ENCODE measurements around the gene TPGS2.
"Not testable (repeated sequence)": the region's sequence is repeated elsewhere in the genome, so short reads cannot be mapped to it uniquely, and the experiment has no call there.

TPGS2 gene

GRCh38 chr18:36775396-36775795 is 53.4 kb downstream of the TPGS2 start:
- DNase-seq (ENCODE audit: low read depth in 2 of 2): no peak

DNA sequence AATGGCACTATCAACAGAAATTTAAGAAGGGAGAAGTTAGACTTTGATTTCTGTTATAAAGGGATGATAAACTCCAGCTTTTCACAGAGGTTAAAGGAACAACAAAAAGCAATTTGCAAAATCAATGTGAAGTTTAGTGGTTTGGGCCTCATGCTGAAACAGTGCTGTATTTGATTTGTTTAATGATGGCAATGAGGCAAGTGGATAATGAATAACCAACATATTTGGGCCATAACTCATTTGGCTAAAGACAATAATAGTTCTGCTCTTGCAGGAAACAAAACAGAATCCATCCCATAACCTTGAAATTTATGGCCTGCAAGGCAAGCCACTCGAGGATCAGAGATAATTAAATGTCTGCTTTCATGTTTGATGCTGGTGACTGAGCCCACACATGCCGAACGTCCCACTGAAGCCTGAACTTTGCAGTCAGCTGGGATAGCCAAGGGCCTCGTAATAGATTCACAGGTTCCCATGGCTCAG is 56.5 kb downstream of the TPGS2 start:
- DNase-seq (ENCODE audit: low read depth in 2 of 2): no peak

DNA sequence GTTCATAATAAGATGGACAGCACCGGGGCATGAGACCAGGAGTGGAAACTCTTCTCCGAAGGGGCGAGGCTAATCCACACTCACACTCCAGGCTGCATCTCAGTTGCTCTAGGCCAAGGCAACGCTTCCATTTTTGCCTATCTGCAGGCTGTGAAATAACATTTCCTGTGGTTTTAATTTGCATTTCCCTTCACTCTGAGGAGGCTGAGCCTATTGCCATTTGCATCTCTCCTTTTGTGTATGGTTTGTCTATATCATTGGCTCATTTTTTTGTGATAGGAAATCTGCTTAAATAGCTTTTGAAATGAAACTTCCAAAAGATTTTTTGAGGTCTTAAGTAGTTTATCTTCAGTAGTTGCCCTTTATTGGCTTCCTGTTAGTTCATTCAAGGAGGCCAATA is 57.6 kb downstream of the TPGS2 start:
- DNase-seq (ENCODE audit: low read depth in 2 of 2): no peak

DNA sequence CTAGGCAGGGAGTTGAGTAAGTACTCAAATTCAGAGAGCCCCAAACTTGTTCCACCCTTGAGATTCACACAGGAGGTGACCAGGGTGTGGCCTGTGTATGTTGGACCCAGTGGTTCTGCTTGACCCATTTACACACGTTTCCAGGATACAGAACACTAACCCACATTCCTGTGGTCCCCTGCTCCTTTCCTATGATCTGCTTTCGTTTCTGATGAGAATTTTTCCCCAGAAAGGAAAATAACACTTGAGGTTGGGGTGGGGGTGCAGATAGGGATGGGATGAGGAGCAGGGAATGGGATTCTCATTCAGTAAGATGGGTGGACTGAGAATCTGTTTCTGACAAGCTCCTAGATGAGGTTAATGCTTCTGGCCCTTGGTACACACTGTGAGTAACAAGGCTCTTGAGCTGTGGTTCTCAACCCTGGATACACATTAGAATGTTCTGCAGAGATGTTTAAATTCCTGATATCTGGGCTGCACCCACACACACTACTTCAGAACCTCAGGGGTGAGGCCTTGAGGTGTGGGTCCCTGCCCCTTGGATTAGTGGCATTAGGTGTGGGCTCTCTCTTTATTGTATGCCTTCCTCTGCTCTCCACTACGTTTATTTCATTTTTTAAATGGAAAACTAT is 58.4 kb downstream of the TPGS2 start:
- no peak for DNase-seq (ENCODE audit: low read depth in 2 of 2)

DNA sequence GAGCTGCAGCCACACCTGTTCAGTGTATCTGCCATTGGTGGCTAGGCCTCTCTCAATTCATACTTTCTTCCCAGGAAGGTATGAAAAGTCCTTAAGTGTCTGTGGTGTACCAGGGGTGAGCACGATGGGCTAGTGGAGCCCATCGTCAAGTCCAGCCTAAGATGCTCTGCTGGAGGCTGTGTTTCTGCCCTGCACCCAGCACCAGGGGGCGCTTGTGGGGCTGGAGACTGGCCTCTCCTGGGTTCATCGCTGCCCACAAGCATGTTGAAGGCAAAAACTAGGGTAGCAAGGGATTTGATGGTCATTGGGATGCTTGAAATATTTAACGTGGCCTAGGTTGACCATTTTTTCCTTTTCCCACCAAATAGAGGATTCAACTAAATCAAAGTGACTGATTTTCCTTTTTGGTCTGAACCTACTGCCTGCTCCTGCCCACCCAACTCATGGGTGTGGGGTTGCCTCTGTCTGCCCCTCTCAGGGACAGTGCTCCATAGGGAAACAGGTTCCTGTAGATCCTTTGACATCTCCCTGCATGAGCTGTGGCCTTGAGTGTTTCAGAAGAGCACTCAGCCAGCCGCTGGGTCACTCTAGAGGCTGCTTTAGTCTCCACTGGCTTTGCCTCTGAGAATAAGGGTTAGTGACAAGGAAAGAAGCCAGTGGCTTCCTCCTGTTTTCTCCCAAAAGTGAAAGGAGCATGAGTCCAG is 59.0 kb downstream of the TPGS2 start:
- no peak for DNase-seq (ENCODE audit: low read depth in 2 of 2)

GRCh38 chr18:36769172-36769571 is 59.6 kb downstream of the TPGS2 start:
- no peak for DNase-seq (ENCODE audit: low read depth in 2 of 2)

DNA sequence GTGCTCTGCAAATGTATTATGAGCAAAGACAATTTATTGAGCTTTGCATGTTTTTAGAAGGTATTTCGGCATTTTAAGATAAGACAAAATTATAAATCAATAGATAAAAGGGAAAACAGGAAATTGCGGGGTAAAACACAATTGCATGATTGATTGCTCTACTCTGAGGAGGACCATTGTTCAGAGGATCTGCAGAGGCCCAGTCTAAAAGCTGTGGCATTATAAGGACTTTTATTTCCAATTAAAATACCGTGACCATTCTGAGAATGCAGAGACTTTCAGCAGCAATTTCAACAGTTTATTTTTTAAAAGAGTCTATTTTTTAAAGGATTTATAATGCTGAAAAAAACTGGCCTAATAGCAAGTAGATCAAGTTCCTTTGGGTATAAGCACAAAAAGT is 62.0 kb downstream of the TPGS2 start:
- DNase-seq (ENCODE audit: low read depth in 2 of 2): no peak

GRCh38 chr18:36762965-36763364 is 65.8 kb downstream of the TPGS2 start:
- DNase-seq (ENCODE audit: low read depth in 2 of 2): not testable (repeated sequence)

DNA sequence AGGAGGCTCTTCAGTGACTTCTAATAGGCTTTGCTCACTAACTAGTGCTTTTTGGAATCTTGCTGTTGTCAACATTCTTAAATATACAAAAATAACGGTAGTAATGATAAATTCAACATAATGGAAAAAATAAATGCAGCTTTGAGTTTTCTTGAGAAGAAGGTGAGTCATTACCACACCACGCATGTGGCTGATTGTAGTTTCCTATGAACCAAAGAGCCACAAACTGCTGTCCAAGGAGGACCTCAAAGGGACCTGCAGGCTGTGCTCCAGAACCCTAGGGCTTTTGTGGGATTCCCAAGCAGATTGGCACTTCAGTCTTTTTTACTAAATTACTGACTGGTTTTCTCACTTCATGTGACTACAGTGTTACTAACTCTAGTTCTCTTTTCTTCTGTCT is 66.7 kb downstream of the TPGS2 start:
- no peak for DNase-seq (ENCODE audit: low read depth in 2 of 2)

GRCh38 chr18:36761186-36761698 is 67.6 kb downstream of the TPGS2 start:
- no peak for DNase-seq (ENCODE audit: low read depth in 2 of 2)

DNA sequence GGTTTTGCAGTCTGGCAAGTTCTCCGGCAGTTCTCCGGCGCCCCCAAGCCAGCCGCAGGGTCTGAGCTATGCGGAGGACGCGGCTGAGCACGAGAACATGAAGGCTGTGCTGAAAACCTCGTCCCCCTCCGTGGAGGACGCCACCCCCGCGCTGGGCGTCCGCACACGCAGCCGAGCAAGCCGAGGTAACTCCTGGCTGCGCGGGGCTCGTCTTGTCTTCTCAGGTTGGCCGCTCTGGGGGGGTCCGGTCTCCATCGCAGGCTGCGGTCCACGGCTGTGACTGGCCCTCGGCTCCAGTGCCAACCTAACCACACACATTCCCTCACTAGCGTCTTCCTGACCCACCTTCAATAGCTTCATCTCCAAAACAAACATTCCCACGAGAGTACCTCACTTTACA is 68.2 kb downstream of the TPGS2 start:
- no peak for DNase-seq (ENCODE audit: low read depth in 2 of 2)

GRCh38 chr18:36759167-36759776 is 69.5 kb downstream of the TPGS2 start:
- no peak for DNase-seq (ENCODE audit: low read depth in 2 of 2)

DNA sequence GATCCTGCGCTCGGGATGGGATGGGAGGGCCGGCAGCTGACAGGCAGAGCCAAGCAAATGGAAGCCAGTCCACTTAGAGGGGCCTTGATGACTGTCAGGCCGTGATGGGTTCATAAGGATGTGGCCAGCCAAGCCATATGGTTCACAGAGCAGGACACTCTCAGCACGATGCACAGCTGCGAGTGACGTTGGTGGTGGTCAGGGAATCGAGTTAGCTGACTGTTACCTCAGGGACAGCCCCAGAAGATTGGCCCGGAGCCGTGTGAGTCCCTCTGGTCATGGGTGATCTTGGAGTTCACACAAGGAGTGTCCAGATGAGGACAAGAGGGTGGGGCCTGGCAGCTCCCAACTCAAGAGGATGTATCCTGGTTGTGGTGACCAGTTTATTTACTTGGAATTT is 70.2 kb downstream of the TPGS2 start:
- no peak for DNase-seq (ENCODE audit: low read depth in 2 of 2)

GRCh38 chr18:36757991-36758390 is 70.8 kb downstream of the TPGS2 start:
- DNase-seq (ENCODE audit: low read depth in 2 of 2): no peak

DNA sequence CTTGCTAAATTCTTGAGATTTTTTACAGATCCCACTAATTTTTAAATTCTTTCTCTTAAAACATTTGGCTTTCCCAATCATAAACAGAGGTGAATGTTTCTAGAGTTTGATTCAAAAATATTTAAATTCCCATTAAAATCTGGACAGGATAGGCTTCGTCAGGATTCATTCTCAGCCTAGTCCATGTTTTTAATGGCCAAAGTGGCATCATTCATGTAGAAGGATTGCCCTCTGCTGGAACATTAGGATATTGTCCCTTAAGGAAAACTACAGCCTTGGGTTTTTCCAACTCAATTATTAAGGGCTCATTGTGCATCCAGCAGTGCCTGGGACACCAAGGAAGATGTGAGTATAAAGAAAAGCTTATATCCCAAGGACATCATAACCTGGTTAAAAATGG is 71.7 kb downstream of the TPGS2 start:
- no peak for DNase-seq (ENCODE audit: low read depth in 2 of 2)

GRCh38 chr18:36756242-36756641 is 72.6 kb downstream of the TPGS2 start:
- DNase-seq (ENCODE audit: low read depth in 2 of 2): no peak

DNA sequence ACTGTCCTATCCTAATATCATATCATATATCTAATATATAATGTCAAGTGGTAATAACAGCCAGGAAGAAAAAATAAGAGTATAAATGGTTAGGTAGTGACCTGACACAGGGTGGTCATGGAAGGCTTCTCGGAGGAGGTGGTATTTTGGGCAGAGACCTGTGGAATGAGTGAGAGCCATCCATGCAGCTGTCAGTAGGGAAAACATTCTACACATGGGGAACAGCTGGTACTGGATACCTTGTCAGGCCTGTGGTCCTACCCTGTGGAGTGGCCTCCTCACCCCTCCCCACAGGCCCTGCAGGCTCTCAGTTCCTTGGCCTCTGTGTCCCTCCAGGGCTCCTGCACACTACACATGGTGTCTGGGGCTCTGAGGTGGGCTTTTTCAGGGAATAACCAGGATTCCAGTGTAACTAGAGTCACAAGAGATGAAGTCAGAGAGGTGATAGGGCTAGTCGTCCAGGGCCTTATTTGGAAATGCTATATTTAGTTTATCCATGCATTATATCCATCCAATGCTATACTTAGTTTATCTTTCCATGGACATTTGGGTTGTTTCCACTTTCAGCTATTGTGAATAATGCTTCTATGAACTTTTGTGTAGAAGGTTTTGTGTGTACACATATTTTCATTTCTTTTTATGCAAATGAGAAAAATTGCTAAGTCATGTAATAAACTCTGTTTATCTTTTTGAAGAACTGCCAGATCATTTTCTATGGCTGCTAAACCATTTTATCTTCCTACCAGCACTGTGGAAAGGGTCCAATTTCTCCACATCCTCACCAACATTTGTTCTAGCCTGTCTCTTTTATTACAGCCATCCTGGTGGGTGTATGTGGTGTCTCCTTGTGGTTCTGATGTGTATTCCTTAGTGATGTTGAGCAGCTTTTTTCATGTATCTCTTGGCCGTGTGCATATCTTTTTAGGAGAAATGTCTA is 75.6 kb downstream of the TPGS2 start:
- DNase-seq (ENCODE audit: low read depth in 2 of 2): no peak

- no peak for DNase-seq (ENCODE audit: low read depth in 2 of 2)
Observed at GRCh38 chr18:36745219-36745975, 83.4 kb downstream of the TPGS2 start.

DNA sequence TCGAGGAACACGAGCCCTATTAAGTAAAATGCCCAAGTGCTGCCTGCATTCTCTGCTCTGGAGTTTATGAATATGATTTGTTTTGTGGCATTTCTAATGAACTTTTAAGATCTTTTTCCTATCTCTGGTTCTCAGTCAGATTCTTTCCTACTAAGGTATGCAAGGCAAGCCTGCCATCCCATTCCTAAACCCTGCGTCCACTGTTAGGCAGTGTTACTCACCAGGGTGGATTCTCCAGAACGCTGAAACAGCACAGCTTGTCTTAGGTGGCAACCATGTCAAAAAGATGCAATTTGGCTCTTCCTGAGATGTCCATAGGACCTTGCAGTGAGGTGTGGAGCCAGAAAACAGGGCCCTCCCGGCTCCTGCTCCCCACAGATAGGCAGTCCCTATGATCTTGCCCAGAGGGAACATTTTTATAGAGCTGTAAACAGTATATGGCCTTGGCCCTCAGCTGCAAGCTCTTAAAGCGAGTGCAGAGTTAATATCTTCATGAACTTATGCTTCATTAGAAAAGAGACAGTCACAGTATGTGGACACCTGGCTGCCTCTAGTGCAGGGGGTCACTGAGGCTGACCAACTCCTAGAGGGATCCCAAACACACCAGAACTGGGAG is 84.4 kb downstream of the TPGS2 start:
- no peak for DNase-seq (ENCODE audit: low read depth in 2 of 2)
